ENCODE results near the gene TRIAP1. TPM values are rescaled to one million over a fixed set of nuclear protein-coding genes. Genes with fewer than 3 reads are reported as not detected.

TRIAP1 gene
- total and polyA plus RNA-seq, 9 donors = 8.1 to 18.5 (median 13.4) TPM

DNA sequence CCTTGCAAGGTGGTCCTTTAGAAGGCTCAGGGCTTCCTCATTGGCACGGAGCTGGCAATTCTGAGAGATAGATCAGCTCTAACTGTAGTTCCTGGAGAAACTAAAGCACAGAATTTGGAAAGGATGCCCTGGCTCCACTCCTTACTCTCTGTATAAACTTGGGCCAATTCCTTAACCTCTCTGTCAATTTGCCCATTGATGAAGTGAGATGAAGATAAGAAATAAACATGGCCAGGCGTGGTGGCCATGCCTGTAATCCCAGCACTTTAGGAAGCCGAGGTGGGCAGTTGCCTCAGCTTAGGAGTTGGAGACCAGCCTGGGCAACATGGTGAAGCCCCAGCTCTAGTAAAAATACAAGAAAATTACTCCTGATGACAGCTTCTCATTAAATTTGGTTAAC lies 42.3 kb downstream of the TRIAP1 start:
- intact Hi-C loops (cut with DNase I) = no loop called here
- no peaks in the 10 kb centered on the region for H3K36me3 ChIP-seq
- H3K4me3 ChIP-seq = no peak overlapping the region
- TF ChIP-seq, protein P1, sequence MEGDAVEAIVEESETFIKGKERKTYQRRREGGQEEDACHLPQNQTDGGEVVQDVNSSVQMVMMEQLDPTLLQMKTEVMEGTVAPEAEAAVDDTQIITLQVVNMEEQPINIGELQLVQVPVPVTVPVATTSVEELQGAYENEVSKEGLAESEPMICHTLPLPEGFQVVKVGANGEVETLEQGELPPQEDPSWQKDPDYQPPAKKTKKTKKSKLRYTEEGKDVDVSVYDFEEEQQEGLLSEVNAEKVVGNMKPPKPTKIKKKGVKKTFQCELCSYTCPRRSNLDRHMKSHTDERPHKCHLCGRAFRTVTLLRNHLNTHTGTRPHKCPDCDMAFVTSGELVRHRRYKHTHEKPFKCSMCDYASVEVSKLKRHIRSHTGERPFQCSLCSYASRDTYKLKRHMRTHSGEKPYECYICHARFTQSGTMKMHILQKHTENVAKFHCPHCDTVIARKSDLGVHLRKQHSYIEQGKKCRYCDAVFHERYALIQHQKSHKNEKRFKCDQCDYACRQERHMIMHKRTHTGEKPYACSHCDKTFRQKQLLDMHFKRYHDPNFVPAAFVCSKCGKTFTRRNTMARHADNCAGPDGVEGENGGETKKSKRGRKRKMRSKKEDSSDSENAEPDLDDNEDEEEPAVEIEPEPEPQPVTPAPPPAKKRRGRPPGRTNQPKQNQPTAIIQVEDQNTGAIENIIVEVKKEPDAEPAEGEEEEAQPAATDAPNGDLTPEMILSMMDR (IDR thresholded peaks at IDR 0.05) = no peak
- TF ChIP-seq EP300 (IDR thresholded peaks at IDR 0.05) = no peak
- no peak for TF ChIP-seq POLR2A (IDR thresholded peaks at IDR 0.05)
- no peaks in the 10 kb centered on the region for H3K27me3 ChIP-seq
- no peak for DNase-seq
- H3K9me3 ChIP-seq = no peaks in the 10 kb centered on the region
- no peak overlapping the region for H3K27ac ChIP-seq
- H3K4me1 ChIP-seq (ENCODE audit: insufficient read depth) = no peaks in the 10 kb centered on the region
- WGBS, 3 donors = 71 to 86% (median 79%) methylated on average over 3 of the region's 3 CpGs

DNA sequence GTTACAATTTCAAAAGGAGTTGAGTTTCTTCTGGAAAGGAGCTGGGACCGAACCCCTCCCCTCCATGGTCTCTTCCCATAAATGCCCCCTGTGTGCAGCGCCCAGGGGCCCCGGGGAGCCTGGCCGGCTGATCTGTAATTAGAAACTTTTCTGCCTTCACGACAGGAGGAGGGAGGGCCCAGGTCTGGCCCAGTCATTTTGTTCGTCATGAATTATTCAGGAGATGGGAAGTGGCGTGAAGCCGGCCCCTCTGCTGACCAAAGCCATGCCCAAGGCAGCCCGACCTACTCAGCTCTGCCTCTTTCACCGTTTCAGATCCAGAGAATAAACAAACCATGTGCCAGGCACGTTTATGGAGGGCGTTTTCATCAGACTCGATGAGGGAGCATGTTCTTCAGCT lies 44.0 kb downstream of the TRIAP1 start:
- no peaks in the 10 kb centered on the region for H3K36me3 ChIP-seq
- no peaks in the 10 kb centered on the region for H3K9me3 ChIP-seq
- H3K4me1 ChIP-seq (ENCODE audit: insufficient read depth) = no peaks in the 10 kb centered on the region
- TF ChIP-seq POLR2A (IDR thresholded peaks at IDR 0.05) = no peak
- TF ChIP-seq, protein P1 (IDR thresholded peaks at IDR 0.05) = no peak
- no peak for TF ChIP-seq EP300 (IDR thresholded peaks at IDR 0.05)
- H3K27me3 ChIP-seq = no peaks in the 10 kb centered on the region
- DNase-seq = no peak
- 28 to 30% (median 28%) methylated on average over 13 of the region's 13 CpGs for WGBS, 3 donors
- intact Hi-C loops (cut with DNase I) = no loop called here
- no peak overlapping the region for H3K4me3 ChIP-seq
- no peak overlapping the region for H3K27ac ChIP-seq

DNA sequence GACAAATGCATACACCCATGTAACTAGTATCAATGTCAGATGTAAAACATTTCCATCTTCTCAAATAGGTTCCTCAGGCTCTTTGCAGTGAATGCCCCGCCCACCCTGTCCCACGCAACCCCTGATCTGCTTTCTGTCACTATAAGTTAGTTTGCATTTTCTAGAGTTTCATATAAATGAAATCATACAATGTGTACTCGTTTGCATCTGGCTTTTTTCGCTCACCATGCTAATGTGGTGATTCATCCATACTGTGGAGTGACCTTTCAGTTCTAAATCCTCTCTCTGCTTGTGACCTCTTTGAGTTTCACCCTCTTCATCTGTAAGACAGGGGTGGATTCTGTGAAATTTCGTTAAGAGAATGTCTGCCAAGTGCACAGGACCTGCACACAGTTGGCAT lies 46.7 kb downstream of the TRIAP1 start:
- Histone ChIP-seq H3K4me3 (no peak overlapping the region), H3K9me3 (no peaks in the 10 kb centered on the region), H3K27ac (no peak overlapping the region), H3K27me3 (no peaks in the 10 kb centered on the region), H3K4me1 (ENCODE audit: insufficient read depth) (no peaks in the 10 kb centered on the region), H3K36me3 (no peaks in the 10 kb centered on the region)
- no peak for TF ChIP-seq EP300 (IDR thresholded peaks at IDR 0.05)
- no peak for TF ChIP-seq POLR2A (IDR thresholded peaks at IDR 0.05)
- TF ChIP-seq, protein P1 (IDR thresholded peaks at IDR 0.05) = no peak
- 68 to 69% (median 68%) methylated on average over 5 of the region's 5 CpGs for WGBS, 3 donors
- no peak for DNase-seq
- intact Hi-C loops (cut with DNase I) = no loop called here

DNA sequence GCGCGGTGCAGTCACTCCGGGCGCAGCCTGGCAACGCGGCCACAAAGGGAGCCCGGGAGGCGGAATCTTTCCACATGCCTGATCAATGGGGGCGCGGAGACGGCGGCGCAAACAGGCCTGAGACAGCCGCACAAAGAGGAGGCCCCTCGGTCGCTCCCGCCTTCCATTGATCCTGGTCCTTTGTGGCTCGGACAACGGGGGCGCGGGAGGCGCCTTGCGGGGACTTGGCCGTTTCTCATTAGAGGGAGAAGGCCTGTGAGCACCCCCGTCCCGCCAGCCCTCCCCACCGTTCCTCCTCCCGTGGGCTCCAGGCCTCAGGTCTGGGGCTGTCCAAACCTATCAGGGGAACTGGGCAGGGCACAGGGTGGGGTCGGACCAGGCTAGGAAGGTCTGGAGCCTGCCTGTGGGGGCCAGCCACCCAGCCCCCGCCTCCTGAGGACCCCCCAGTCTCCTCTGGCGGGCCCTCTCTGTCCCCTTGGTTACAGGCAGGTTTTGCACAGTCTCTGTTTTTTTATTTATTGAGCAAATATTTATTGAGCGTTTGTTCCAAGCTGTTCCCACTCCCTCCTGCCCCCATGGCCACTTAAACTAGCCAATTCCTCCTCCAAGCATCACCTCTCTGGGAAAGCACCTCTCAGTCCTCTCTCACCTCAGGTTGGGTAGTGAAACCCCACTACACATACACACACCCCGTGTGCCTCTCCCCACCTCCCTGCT lies 48.2 kb downstream of the TRIAP1 start:
- 33 to 49% (median 39%) methylated on average over 32 to 33 of the region's 33 CpGs for WGBS, 3 donors
- intact Hi-C loops (cut with DNase I) = no loop called here
- no peak for TF ChIP-seq POLR2A (IDR thresholded peaks at IDR 0.05)
- no peak for TF ChIP-seq EP300 (IDR thresholded peaks at IDR 0.05)
- TF ChIP-seq, protein P1 (IDR thresholded peaks at IDR 0.05) = no peak
- Histone ChIP-seq H3K27ac (no peak overlapping the region), H3K27me3 (no peaks in the 10 kb centered on the region), H3K4me3 (no peak overlapping the region), H3K36me3 (no peaks in the 10 kb centered on the region), H3K4me1 (ENCODE audit: insufficient read depth) (no peaks in the 10 kb centered on the region), H3K9me3 (no peaks in the 10 kb centered on the region)
- DNase-seq = no peak
